HG02973 (cell line): ENCODE measurements around the gene TGFB2.

Experiments
- ATAC-seq: cut with Tn5 transposase; IDR thresholded peaks from one replicate; pipeline ENCODE4 v1.9.1; 2021; ENCODE audit warnings: moderate library complexity; ENCODE audit not compliant: unreplicated experiment

The TGFB2 gene

GRCh38 chr1:218481116-218481775 lies 136.1 kb downstream of the TGFB2 start:
- ATAC-seq: no peak

- no peak for ATAC-seq
Observed at GRCh38 chr1:218482683-218483082, 137.5 kb downstream of the TGFB2 start.

- ATAC-seq: no peak
Observed at GRCh38 chr1:218485241-218485928, 140.2 kb downstream of the TGFB2 start.

GRCh38 chr1:218488531-218488930 lies 143.4 kb downstream of the TGFB2 start:
- no peak for ATAC-seq

- no peak for ATAC-seq
Observed at GRCh38 chr1:218488986-218489385, 143.8 kb downstream of the TGFB2 start.

GRCh38 chr1:218490406-218490922 lies 145.3 kb downstream of the TGFB2 start:
- ATAC-seq: no peak

GRCh38 chr1:218492874-218493273 lies 147.7 kb downstream of the TGFB2 start:
- no peak for ATAC-seq

- no peak for ATAC-seq
Observed at GRCh38 chr1:218493986-218494385, 148.8 kb downstream of the TGFB2 start.
